Skeletal muscle cell (primary cell): ENCODE data around the gene TFAP2D.

Experiments used
- DNase-seq: peaks from one replicate; pipeline ENCODE4 v3.0.0-alpha.2; 2010; ENCODE audit warnings: low read depth
- H3K4me3 ChIP-seq: 2 replicates; pipeline ENCODE4 v1.5.1; 2011; ENCODE audit warnings: low read depth, mild to moderate bottlenecking, control low read depth, low read length, moderate library complexity

TFAP2D gene

GRCh38 chr6:50816115-50816675 lies 102.9 kb downstream of the TFAP2D start:
- DNase-seq = peak; percentile 9
- peak overlapping the region; percentile 58 for H3K4me3 ChIP-seq

- H3K4me3 ChIP-seq = no peak overlapping the region
- DNase-seq = no peak
Observed at GRCh38 chr6:50816947-50817645, 103.8 kb downstream of the TFAP2D start.

- no peak for DNase-seq
- no peak overlapping the region for H3K4me3 ChIP-seq
Observed at GRCh38 chr6:50817646-50817950, 104.3 kb downstream of the TFAP2D start.

GRCh38 chr6:50818020-50818419 lies 104.7 kb downstream of the TFAP2D start:
- H3K4me3 ChIP-seq = no peak overlapping the region
- no peak for DNase-seq

GRCh38 chr6:50818673-50819072 lies 105.3 kb downstream of the TFAP2D start, which contains the start of gene TFAP2B:
TFAP2B (plus strand) TSS chr6:50818871; CDS start chr6:50818892, 21 bp downstream.
- DNase-seq = no peak
- no peak within 1 kb of the TSS for H3K4me3 ChIP-seq

- H3K4me3 ChIP-seq = no peak overlapping the region
Observed at GRCh38 chr6:50819466-50819903, 106.2 kb downstream of the TFAP2D start.

GRCh38 chr6:50819904-50820868 lies 106.9 kb downstream of the TFAP2D start:
- H3K4me3 ChIP-seq = no peak overlapping the region
- DNase-seq = no peak

More at GRCh38 chr6:50819466-50819903, 106.2 kb downstream of the TFAP2D start:
- DNase-seq = no peak

GRCh38 chr6:50820869-50821264 lies 107.5 kb downstream of the TFAP2D start:
- H3K4me3 ChIP-seq = no peak overlapping the region
- DNase-seq = no peak

- DNase-seq = no peak
- H3K4me3 ChIP-seq = no peak overlapping the region
Observed at GRCh38 chr6:50821441-50822077, 108.2 kb downstream of the TFAP2D start.

GRCh38 chr6:50822078-50822476 lies 108.8 kb downstream of the TFAP2D start:
- no peak for DNase-seq
- H3K4me3 ChIP-seq = no peak overlapping the region
